IMR-90 (cell line): ENCODE measurements around the gene TMC4.

Experiments used
- CEBPB ChIP-seq: IDR thresholded peaks from 2 replicates; pipeline ENCODE4 v1.6.1; 2012; ENCODE audit warnings: low read depth, low read length, improper control_type of control experiment
- MAZ ChIP-seq: IDR thresholded peaks from 2 replicates; pipeline ENCODE4 v1.6.1; 2012; ENCODE audit warnings: low read depth, mild to moderate bottlenecking, low read length, improper control_type of control experiment, moderate library complexity, borderline replicate concordance
- MXI1 ChIP-seq: IDR thresholded peaks from 2 replicates; pipeline ENCODE4 v1.6.1; 2012; ENCODE audit warnings: low read depth, mild to moderate bottlenecking, low read length, moderate library complexity, borderline replicate concordance
- POLR2A ChIP-seq: IDR thresholded peaks from 2 replicates; pipeline ENCODE4 v1.6.1; 2012; ENCODE audit warnings: mild to moderate bottlenecking, low read depth, low read length
- RCOR1 ChIP-seq: IDR thresholded peaks from 2 replicates; pipeline ENCODE4 v1.6.1; 2012; ENCODE audit warnings: mild to moderate bottlenecking, low read length, improper control_type of control experiment; ENCODE audit not compliant: insufficient replicate concordance
- SMC3 ChIP-seq: fragments of 150-350 bp; IDR thresholded peaks from 2 replicates; pipeline ENCODE4 v1.6.1; 2016; ENCODE audit warnings: low read depth, mild to moderate bottlenecking, antibody characterized with exemption, low read length, moderate library complexity
- TF ChIP-seq, protein P1 (sequence below): conservative IDR thresholded peaks from 2 replicates; pipeline ENCODE4 v1.5.1; 2012; ENCODE audit warnings: mild to moderate bottlenecking, low read depth, low read length, improper control_type of control experiment
- TF ChIP-seq, protein P2 (sequence below): fragments of 150-350 bp; IDR thresholded peaks from 2 replicates; pipeline ENCODE4 v1.6.1; 2017; ENCODE audit warnings: mild to moderate bottlenecking, antibody characterized with exemption, low read length, low read depth

DNA sequence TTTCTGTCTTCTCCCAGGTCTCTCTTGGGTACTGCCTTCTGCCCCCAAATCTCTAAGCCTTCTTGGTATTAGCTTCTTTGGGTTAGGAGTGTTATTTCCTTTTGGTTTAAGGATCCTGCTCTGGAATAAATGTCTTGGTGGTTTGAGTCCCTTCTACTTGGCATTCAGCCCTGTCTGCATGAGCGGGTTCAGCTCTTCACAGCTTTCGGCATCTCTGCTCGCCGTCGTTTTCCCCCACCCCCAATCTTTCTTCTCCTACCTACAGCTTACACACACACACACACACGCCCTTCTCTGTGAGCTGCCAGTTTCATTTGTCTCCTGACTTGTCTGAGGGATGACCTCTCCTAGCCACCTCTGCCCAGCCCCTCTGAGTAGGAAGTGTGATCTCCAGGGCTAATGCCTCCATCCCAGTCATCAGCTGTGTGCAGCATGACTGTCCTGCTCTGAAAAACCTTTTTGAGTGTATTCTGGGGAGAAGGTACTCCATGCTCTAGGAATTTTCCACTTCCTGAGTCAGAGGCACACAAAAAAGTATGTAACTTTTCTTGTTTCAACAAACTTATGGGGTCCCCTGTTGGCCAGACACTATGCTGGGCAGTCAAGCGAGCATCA is 30.7 kb downstream of the TMC4 start:
- TF ChIP-seq, protein P1, sequence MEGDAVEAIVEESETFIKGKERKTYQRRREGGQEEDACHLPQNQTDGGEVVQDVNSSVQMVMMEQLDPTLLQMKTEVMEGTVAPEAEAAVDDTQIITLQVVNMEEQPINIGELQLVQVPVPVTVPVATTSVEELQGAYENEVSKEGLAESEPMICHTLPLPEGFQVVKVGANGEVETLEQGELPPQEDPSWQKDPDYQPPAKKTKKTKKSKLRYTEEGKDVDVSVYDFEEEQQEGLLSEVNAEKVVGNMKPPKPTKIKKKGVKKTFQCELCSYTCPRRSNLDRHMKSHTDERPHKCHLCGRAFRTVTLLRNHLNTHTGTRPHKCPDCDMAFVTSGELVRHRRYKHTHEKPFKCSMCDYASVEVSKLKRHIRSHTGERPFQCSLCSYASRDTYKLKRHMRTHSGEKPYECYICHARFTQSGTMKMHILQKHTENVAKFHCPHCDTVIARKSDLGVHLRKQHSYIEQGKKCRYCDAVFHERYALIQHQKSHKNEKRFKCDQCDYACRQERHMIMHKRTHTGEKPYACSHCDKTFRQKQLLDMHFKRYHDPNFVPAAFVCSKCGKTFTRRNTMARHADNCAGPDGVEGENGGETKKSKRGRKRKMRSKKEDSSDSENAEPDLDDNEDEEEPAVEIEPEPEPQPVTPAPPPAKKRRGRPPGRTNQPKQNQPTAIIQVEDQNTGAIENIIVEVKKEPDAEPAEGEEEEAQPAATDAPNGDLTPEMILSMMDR: no peak
- TF ChIP-seq CEBPB (no peak), POLR2A (no peak), RCOR1 (no peak), SMC3 (no peak), MAZ (no peak), MXI1 (no peak)
- TF ChIP-seq, protein P2, sequence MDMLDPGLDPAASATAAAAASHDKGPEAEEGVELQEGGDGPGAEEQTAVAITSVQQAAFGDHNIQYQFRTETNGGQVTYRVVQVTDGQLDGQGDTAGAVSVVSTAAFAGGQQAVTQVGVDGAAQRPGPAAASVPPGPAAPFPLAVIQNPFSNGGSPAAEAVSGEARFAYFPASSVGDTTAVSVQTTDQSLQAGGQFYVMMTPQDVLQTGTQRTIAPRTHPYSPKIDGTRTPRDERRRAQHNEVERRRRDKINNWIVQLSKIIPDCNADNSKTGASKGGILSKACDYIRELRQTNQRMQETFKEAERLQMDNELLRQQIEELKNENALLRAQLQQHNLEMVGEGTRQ: no peak
